Measurements from ENCODE around the gene BMPR1B. TPM values are rescaled to one million over a fixed set of nuclear protein-coding genes. Genes with fewer than 3 reads are reported as not detected.

BMPR1B gene
- total RNA-seq, 3 donors from 2014 or later = 0.36 to 3.3 (median 0.81) TPM

DNA sequence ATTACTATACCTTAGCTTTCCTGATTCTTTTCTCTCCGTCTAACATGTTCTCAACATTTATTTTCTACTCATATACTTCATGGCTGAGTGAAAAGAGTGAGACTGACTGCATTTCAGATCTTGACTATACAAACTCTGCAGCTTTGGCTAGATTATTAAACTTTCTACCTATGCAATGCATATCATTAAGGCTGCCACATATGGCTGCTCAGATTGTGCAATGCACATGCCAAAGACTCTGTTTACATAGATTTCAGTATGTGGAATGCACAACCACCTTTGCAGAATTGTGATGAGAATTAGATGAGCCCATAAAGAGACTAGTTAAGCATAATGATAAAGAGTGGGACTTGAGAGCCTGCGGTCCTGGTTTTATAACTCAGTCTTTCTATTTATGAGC is 196.5 kb downstream of the BMPR1B start:
- TF ChIP-seq, protein P1, sequence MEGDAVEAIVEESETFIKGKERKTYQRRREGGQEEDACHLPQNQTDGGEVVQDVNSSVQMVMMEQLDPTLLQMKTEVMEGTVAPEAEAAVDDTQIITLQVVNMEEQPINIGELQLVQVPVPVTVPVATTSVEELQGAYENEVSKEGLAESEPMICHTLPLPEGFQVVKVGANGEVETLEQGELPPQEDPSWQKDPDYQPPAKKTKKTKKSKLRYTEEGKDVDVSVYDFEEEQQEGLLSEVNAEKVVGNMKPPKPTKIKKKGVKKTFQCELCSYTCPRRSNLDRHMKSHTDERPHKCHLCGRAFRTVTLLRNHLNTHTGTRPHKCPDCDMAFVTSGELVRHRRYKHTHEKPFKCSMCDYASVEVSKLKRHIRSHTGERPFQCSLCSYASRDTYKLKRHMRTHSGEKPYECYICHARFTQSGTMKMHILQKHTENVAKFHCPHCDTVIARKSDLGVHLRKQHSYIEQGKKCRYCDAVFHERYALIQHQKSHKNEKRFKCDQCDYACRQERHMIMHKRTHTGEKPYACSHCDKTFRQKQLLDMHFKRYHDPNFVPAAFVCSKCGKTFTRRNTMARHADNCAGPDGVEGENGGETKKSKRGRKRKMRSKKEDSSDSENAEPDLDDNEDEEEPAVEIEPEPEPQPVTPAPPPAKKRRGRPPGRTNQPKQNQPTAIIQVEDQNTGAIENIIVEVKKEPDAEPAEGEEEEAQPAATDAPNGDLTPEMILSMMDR (IDR thresholded peaks at IDR 0.05) = no peak
- H3K4me3 ChIP-seq = no peak overlapping the region
- no peak for ATAC-seq
- no peak for DNase-seq
- no peaks in the 10 kb centered on the region for H3K9me3 ChIP-seq
- H3K36me3 ChIP-seq (ENCODE audit: low read depth) = no peaks in the 10 kb centered on the region
- intact Hi-C loops (cut with DNase I, micrococcal nuclease) = no loop called here
- no peaks in the 10 kb centered on the region for H3K4me1 ChIP-seq (ENCODE audit: low read depth)

DNA sequence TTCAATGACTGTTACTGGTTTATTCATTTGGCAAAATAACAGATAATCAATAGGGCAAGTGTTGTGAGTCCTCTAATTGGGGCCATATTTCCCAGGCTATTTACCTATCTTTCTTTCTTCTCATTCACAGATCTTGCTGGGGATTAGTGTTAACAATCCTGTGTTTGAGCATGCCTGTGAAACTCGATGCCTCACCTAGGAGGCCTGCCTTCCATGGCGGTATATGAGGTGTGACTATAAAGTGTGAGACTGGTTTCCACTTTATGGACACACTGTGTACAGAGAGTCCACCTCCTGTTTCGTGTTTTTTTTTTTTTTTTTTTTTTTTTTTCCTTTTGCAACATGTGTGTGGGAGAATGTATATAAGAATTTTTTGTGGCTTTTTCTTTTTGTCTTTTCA is 199.3 kb downstream of the BMPR1B start:
- TF ChIP-seq, protein P1 (IDR thresholded peaks at IDR 0.05) = no peak
- intact Hi-C loops (cut with DNase I, micrococcal nuclease) = no loop called here
- Histone ChIP-seq H3K9me3 (no peaks in the 10 kb centered on the region), H3K4me3 (no peak overlapping the region), H3K36me3 (ENCODE audit: low read depth) (no peaks in the 10 kb centered on the region), H3K4me1 (ENCODE audit: low read depth) (no peaks in the 10 kb centered on the region)
- DNase-seq = no peak
- ATAC-seq = no peak

DNA sequence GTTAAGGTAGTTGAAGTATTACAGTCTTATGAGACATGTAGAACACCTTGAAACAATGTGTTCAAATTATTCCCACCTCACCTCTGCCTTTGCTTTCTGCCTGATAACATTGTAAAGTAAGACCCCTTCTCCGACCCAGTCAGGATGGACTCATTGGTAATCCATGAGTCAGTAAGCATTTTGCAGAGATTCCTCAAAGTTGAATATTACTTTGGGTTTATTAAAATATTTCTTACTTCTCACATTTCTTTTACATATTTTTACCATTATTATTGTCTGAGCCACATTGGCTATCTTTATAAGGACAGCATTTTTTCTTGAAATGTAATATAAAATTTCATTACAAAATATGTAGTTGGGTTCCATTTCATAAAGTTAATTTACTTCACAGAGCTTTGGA is 201.6 kb downstream of the BMPR1B start:
- Histone ChIP-seq H3K4me1 (ENCODE audit: low read depth) (no peaks in the 10 kb centered on the region), H3K4me3 (no peak overlapping the region), H3K36me3 (ENCODE audit: low read depth) (no peaks in the 10 kb centered on the region), H3K9me3 (no peaks in the 10 kb centered on the region)
- DNase-seq (no peak), ATAC-seq (no peak)
- intact Hi-C loops (cut with DNase I, micrococcal nuclease) = no loop called here
- TF ChIP-seq, protein P1 (IDR thresholded peaks at IDR 0.05) = no peak

DNA sequence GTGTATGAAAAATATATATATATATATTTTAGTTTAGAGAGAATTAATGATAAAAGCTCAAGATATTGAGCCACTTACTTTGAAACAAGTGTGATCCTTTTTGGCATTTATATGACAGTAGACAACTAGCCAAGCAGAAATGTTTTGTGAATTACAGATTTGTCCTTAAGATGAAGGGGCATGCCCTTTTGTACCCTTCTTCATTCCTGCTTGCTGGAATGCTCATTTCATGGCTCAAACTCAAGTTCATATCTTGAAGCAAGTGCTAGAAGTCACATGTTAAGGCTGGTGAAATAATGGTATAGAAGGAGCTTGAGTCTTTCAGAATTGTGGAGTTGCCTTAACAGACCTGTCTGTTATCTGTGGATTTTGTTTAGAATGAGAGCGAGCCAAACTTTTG is 203.0 kb downstream of the BMPR1B start:
- no peaks in the 10 kb centered on the region for H3K36me3 ChIP-seq (ENCODE audit: low read depth)
- TF ChIP-seq, protein P1 (IDR thresholded peaks at IDR 0.05) = no peak
- DNase-seq = no peak

DNA sequence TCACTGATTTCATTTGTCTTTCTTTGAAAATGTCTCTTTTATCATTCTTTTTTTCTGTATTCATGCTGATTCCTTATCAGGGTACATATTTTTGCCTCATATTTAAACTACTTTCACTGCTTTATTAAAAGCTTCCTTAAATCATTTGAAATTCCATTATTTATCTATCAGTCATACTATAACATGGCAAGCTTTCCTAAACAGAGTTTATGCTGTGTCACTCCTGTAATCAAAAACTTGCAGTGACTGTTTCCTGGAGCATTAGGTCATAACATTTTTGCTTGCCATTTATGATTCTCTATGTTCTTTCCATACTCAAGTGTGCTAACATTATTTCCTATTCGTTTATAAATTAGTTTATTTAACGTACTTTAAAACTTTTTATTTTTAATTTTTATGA is 203.7 kb downstream of the BMPR1B start:
- Histone ChIP-seq H3K4me3 (no peak overlapping the region), H3K9me3 (no peaks in the 10 kb centered on the region), H3K4me1 (ENCODE audit: low read depth) (no peaks in the 10 kb centered on the region), H3K36me3 (ENCODE audit: low read depth) (no peaks in the 10 kb centered on the region)
- no peak for DNase-seq
- TF ChIP-seq, protein P1 (IDR thresholded peaks at IDR 0.05) = no peak
- ATAC-seq = no peak
- intact Hi-C loops (cut with DNase I, micrococcal nuclease) = no loop called here

More for the DNA sequence above, 203.0 kb downstream of the BMPR1B start:
- no peak overlapping the region for H3K4me3 ChIP-seq
- ATAC-seq = no peak
- intact Hi-C loops (cut with DNase I, micrococcal nuclease) = no loop called here
- no peaks in the 10 kb centered on the region for H3K9me3 ChIP-seq
- no peaks in the 10 kb centered on the region for H3K4me1 ChIP-seq (ENCODE audit: low read depth)

DNA sequence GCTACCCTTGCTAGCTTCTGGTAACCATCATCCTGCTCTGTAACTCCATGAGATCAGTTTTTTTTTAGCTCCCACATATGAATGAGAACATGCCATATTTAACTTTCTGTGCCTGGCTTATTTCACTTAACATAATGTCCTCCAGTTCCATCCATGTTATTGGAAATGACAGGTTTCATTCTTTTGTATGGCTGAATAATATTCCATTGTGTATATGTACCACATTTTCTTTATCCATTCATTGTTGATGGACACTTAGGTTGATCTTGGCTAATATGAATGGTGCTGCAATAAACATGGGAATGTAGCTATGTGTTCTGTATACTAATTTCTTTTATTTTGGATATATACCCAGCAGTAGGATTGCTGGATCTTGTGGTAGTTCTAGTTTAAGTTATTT is 204.7 kb downstream of the BMPR1B start:
- H3K4me1 ChIP-seq (ENCODE audit: low read depth) = no peaks in the 10 kb centered on the region
- TF ChIP-seq, protein P1 (IDR thresholded peaks at IDR 0.05) = no peak
- H3K4me3 ChIP-seq = no peak overlapping the region
- no peaks in the 10 kb centered on the region for H3K36me3 ChIP-seq (ENCODE audit: low read depth)
- intact Hi-C loops (cut with DNase I, micrococcal nuclease) = no loop called here
- ATAC-seq (no peak), DNase-seq (no peak)
- H3K9me3 ChIP-seq = no peaks in the 10 kb centered on the region
